GM12865 (cell line): ENCODE results near the gene MAGI2.

Experiments used
- DNase-seq: peaks from one replicate; pipeline ENCODE4 v3.0.0; 2010; ENCODE audit warnings: low read depth
- H3K4me3 ChIP-seq: 2 replicates; pipeline ENCODE4 v1.5.1; 2011; ENCODE audit warnings: mild to moderate bottlenecking, low read depth, low read length, control low read depth
- CTCF ChIP-seq: IDR thresholded peaks from 2 replicates; pipeline ENCODE4 v1.5.1; 2011; ENCODE audit warnings: low read length, control low read depth, low read depth, inconsistent platforms; ENCODE audit not compliant: insufficient read depth; ENCODE audit errors: missing control alignments

The MAGI2 gene

GRCh38 chr7:78315119-78315518 is 1138.3 kb downstream of the MAGI2 start:
- no peak for DNase-seq
- H3K4me3 ChIP-seq, result no peak overlapping the region
- no peak for TF ChIP-seq CTCF

GRCh38 chr7:78311181-78311580 is 1142.3 kb downstream of the MAGI2 start:
- DNase-seq, result no peak
- no peak overlapping the region for H3K4me3 ChIP-seq
- no peak for TF ChIP-seq CTCF

GRCh38 chr7:78307892-78308291 is 1145.6 kb downstream of the MAGI2 start:
- DNase-seq, result no peak
- no peak for TF ChIP-seq CTCF

GRCh38 chr7:78306634-78307033 is 1146.8 kb downstream of the MAGI2 start:
- no peak for DNase-seq

More at GRCh38 chr7:78307892-78308291, 1145.6 kb downstream of the MAGI2 start:
- H3K4me3 ChIP-seq, result no peak overlapping the region

GRCh38 chr7:78301407-78301806 is 1152.1 kb downstream of the MAGI2 start:
- TF ChIP-seq CTCF, result no peak
- no peak overlapping the region for H3K4me3 ChIP-seq
- no peak for DNase-seq

More at GRCh38 chr7:78306634-78307033, 1146.8 kb downstream of the MAGI2 start:
- no peak for TF ChIP-seq CTCF
- no peak overlapping the region for H3K4me3 ChIP-seq

- no peak overlapping the region for H3K4me3 ChIP-seq
- TF ChIP-seq CTCF, result no peak
- DNase-seq, result no peak
Observed at GRCh38 chr7:78299088-78299487, 1154.4 kb downstream of the MAGI2 start.

GRCh38 chr7:78296644-78297371 is 1156.7 kb downstream of the MAGI2 start:
- DNase-seq, result no peak
- no peak for TF ChIP-seq CTCF
- no peak overlapping the region for H3K4me3 ChIP-seq
